B cell (primary cell): ENCODE measurements around the gene WASF2. TPM values are rescaled to one million over a fixed set of nuclear protein-coding genes. Genes with fewer than 3 reads are reported as not detected.

Experiments used
- ATAC-seq: fragments of 200-7000 bp; cut with Tn5 transposase; one replicate; pipeline ENCODE4 v1.10.0; 2021; ENCODE audit warnings: low read depth, mild to moderate bottlenecking, moderate number of reproducible peaks, moderate library complexity
- CTCF ChIA-PET: fragments of 350-600 bp; sonication (Branson Sonifier 250); formaldehyde crosslinking; loops from one replicate; lab custom pipeline; 2021; ENCODE audit warnings: antibody characterized with exemption, inconsistent platforms; lab: Charles Lee
- POLR2A ChIA-PET: fragments of 350-600 bp; sonication (Branson Sonifier 250); formaldehyde crosslinking; loops from one replicate; lab custom pipeline; 2021; ENCODE audit warnings: antibody characterized with exemption; lab: Charles Lee
- DNase-seq: peaks from one replicate; pipeline ENCODE4 v3.0.0; 2013
- H2AFZ ChIP-seq: 2 replicates; pipeline ENCODE4 v1.6.1; 2012; ENCODE audit warnings: mild to moderate bottlenecking, low read depth, low read length; ENCODE audit not compliant: insufficient read depth, poor library complexity, severe bottlenecking
- H3K27ac ChIP-seq, 2 donors: 1 replicate in 1 of 2; 2 replicates in 1 of 2; pipeline ENCODE4 v1.5.1; 2012 to 2013; ENCODE audit warnings: low read length in 2 of 2, mild to moderate bottlenecking in 2 of 2, moderate library complexity in 1 of 2
- H3K27me3 ChIP-seq, 4 experiments: fragments of 200-600 bp in 1 of 4; sonication (generic) in 1 of 4; replicated peaks in 1 of 4; 1 replicate in 2 of 4; 2 replicates in 2 of 4; pipeline versions ENCODE4 v1.6.1 to v1.7.0; 2013 to 2016; ENCODE audit warnings: low read length in 3 of 4, mild to moderate bottlenecking in 2 of 4, mixed read lengths in 1 of 4, moderate library complexity in 1 of 4; ENCODE audit not compliant: insufficient read depth in 4 of 4, control insufficient read depth in 3 of 4; ENCODE audit errors: control extremely low read depth in 1 of 4
- H3K36me3 ChIP-seq, 2 experiments: replicated peaks in 1 of 2; 1 replicate in 1 of 2; 2 replicates in 1 of 2; pipeline versions ENCODE4 v1.6.1 to v1.7.1; 2013; ENCODE audit warnings: low read length in 1 of 2; ENCODE audit not compliant: insufficient read depth in 2 of 2, control insufficient read depth in 1 of 2; ENCODE audit errors: control extremely low read depth in 1 of 2, extremely low read depth in 1 of 2
- H3K4me1 ChIP-seq, 2 donors: fragments of 200-600 bp in 1 of 2; sonication (generic) in 1 of 2; 1 replicate in 1 of 2; 2 replicates in 1 of 2; pipeline versions ENCODE4 v1.5.1 to v1.6.1; 2013 to 2017; ENCODE audit warnings: low read length in 2 of 2; ENCODE audit not compliant: control insufficient read depth in 2 of 2, insufficient read depth in 2 of 2
- H3K4me2 ChIP-seq: replicated peaks from 2 replicates; pipeline ENCODE3; 2012; ENCODE audit warnings: mild to moderate bottlenecking, low read depth, low read length; ENCODE audit not compliant: poor library complexity, severe bottlenecking
- H3K4me3 ChIP-seq, 5 experiments: fragments of 200-600 bp in 1 of 5; sonication (generic) in 1 of 5; 1 replicate in 3 of 5; 2 replicates in 2 of 5; pipeline versions ENCODE4 v1.5.1 to v1.7.0; 2011 to 2016; ENCODE audit warnings: low read length in 4 of 5, mild to moderate bottlenecking in 4 of 5, low read depth in 2 of 5, control low read depth in 1 of 5, moderate library complexity in 1 of 5; ENCODE audit not compliant: insufficient read depth in 1 of 5; ENCODE audit errors: control extremely low read depth in 1 of 5, extremely low read depth in 1 of 5
- H3K79me2 ChIP-seq: fragments of 200-600 bp; sonication (generic); one replicate; pipeline ENCODE4 v1.6.0; 2016; ENCODE audit warnings: low read length; ENCODE audit not compliant: control insufficient read depth, insufficient read depth
- H3K9ac ChIP-seq: fragments of 200-600 bp; sonication (generic); 2 replicates; pipeline ENCODE4 v1.6.1; 2017; ENCODE audit warnings: mild to moderate bottlenecking, low read length, moderate library complexity
- H3K9me3 ChIP-seq, 3 donors: one replicate each; pipeline versions ENCODE4 v1.6.1 to v1.7.1; 2013; ENCODE audit warnings: low read length in 2 of 3; ENCODE audit not compliant: control insufficient read depth in 2 of 3, insufficient read depth in 1 of 3; ENCODE audit errors: control extremely low read depth in 1 of 3
- H4K20me1 ChIP-seq: 2 replicates; pipeline ENCODE4 v1.6.0; 2012; ENCODE audit warnings: mild to moderate bottlenecking, low read length; ENCODE audit not compliant: insufficient read depth, control insufficient read depth, poor library complexity, severe bottlenecking
- H3K27ac Mint-ChIP-seq: one replicate; pipeline ENCODE4 v1.8.0; 2021; ENCODE audit warnings: mixed read lengths
- H3K27me3 Mint-ChIP-seq: one replicate; pipeline ENCODE4 v1.8.0; 2021; ENCODE audit warnings: mixed read lengths
- H3K4me1 Mint-ChIP-seq: one replicate; pipeline ENCODE4 v1.8.0; 2021; ENCODE audit warnings: mixed read lengths
- H3K4me3 Mint-ChIP-seq: one replicate; pipeline ENCODE4 v1.8.0; 2021; ENCODE audit warnings: mixed read lengths
- H3K9me3 Mint-ChIP-seq: one replicate; pipeline ENCODE4 v1.8.0; 2022; ENCODE audit warnings: mixed read lengths; ENCODE audit not compliant: insufficient read depth
- CTCF ChIP-seq: fragments of 200-600 bp; IDR thresholded peaks from one replicate; pipeline ENCODE4 v1.8.0; 2022; ENCODE audit warnings: antibody characterized with exemption, mild to moderate bottlenecking
- EZH2 ChIP-seq: IDR thresholded peaks from 2 replicates; pipeline ENCODE4 v1.6.1; 2012; ENCODE audit warnings: borderline replicate concordance, low read depth, mild to moderate bottlenecking, moderate library complexity, low read length; ENCODE audit not compliant: insufficient read depth, poor library complexity, severe bottlenecking
- WGBS: methylation state at CpG from one replicate; pipeline ENCODE4 v1.1.5; 2013; ENCODE audit warnings: missing lambda C conversion rate; ENCODE audit not compliant: insufficient coverage; 5-methylcytosine and 5-hydroxymethylcytosine counted together
- intact Hi-C: fragments of 100-400 bp; cut with micrococcal nuclease; formaldehyde crosslinking; loops from one replicate; pipeline ENCODE4 v1.10.0; 2022
- polyA plus RNA-seq: library from polyadenylated mRNA; depleted of rRNA; stranded (reverse); fragments of >200 nt; gene quantifications from 2 replicates; pipeline ENCODE4 v1.2.3, GENCODE V29; 2012
- total RNA-seq, 2 donors: library from RNA; stranded (reverse); fragments of 120-200 nt in 1 of 2; gene quantifications; 1 replicate in 1 of 2; 2 replicates in 1 of 2; pipeline versions ENCODE4 v1.2.3 to v1.2.4, GENCODE V29; 2013 to 2022

Gene WASF2
- total and polyA plus RNA-seq, 2 donors (not counting 1 experiment from before 2014, with no cell fraction given), result 67.4 to 169 TPM

GRCh38 chr1:27439150-27439549 is 50.8 kb downstream of the WASF2 start:
- H2AFZ ChIP-seq, result no peak overlapping the region
- no peaks in the 10 kb centered on the region for H3K9me3 Mint-ChIP-seq
- no peaks in the 10 kb centered on the region for H3K27me3 Mint-ChIP-seq
- POLR2A ChIA-PET, result interaction anchor here (0.5 to 1.3 kb wide), 3 partner anchors 49 to 193 kb away, joined by 3 read pairs; no protein-coding TSS in a partner anchor
- peak overlapping the region; percentile 74 for H3K27ac Mint-ChIP-seq
- DNase-seq (no peak), ATAC-seq (no peak)
- H3K36me3 ChIP-seq, result peaks cover 2 to 10% of the 10 kb centered on the region in 2 experiments
- H3K4me1 ChIP-seq, result peaks cover 65 to 72% of the 10 kb centered on the region in 2 donors
- no peaks in the 10 kb centered on the region for H3K27me3 ChIP-seq
- peaks cover 19% of the 10 kb centered on the region for H4K20me1 ChIP-seq
- H3K9ac ChIP-seq, result no peak overlapping the region
- peak overlapping the region; percentile 35 for H3K4me2 ChIP-seq
- H3K27ac ChIP-seq, result peak overlapping the region; percentile 71 to 83
- TF ChIP-seq EZH2 (no peak), CTCF (no peak)
- H3K4me3 ChIP-seq, result peak overlapping the region in 1 of 5 experiments; percentile 8
- peaks cover 88% of the 10 kb centered on the region for H3K79me2 ChIP-seq
- WGBS, result no CpG with 5 or more reads among the region's 2 CpGs
- CTCF ChIA-PET, result interaction anchor here (0.9 to 2.9 kb wide), 9 partner anchors 8 to 118 kb away, joined by 3 to 14 read pairs (median 4); partner anchors contain the start of gene WASF2
- intact Hi-C loops, result loop anchor here (2.0 kb wide), 1 partner anchor 16 kb away; no protein-coding TSS in a partner anchor
- H3K4me3 Mint-ChIP-seq, result no peak overlapping the region
- H3K9me3 ChIP-seq, result no peaks in the 10 kb centered on the region
- H3K4me1 Mint-ChIP-seq, result peaks cover 66% of the 10 kb centered on the region

- POLR2A ChIA-PET, result interaction anchor here (1.1 to 1.3 kb wide), 3 partner anchors 49 to 87 kb away, joined by 3 read pairs; partner anchors contain the start of gene WASF2
- no peak overlapping the region for H2AFZ ChIP-seq
- H3K4me1 Mint-ChIP-seq, result peaks cover 66% of the 10 kb centered on the region
- no peak for TF ChIP-seq CTCF
- no peak for TF ChIP-seq EZH2
- peaks cover 88% of the 10 kb centered on the region for H3K79me2 ChIP-seq
- H3K9ac ChIP-seq, result no peak overlapping the region
- peaks cover 19% of the 10 kb centered on the region for H4K20me1 ChIP-seq
- H3K4me3 ChIP-seq, result peak overlapping the region in 1 of 5 experiments; percentile 8
- H3K27me3 Mint-ChIP-seq, result no peaks in the 10 kb centered on the region
- CTCF ChIA-PET, result interaction anchor here (0.9 to 4.5 kb wide), 8 partner anchors 8 to 118 kb away, joined by 3 to 29 read pairs (median 4); no protein-coding TSS in a partner anchor
- H3K27ac ChIP-seq, result peak overlapping the region; percentile 71 to 83
- no peaks in the 10 kb centered on the region for H3K9me3 ChIP-seq
- peaks cover 70 to 75% of the 10 kb centered on the region in 2 donors for H3K4me1 ChIP-seq
- H3K27ac Mint-ChIP-seq, result peak overlapping the region; percentile 74
- H3K27me3 ChIP-seq, result no peaks in the 10 kb centered on the region
- intact Hi-C loops, result loop anchor here (2.0 kb wide), 1 partner anchor 16 kb away; no protein-coding TSS in a partner anchor
- DNase-seq, result no peak
- H3K9me3 Mint-ChIP-seq, result no peaks in the 10 kb centered on the region
- peak overlapping the region; percentile 35 for H3K4me2 ChIP-seq
- H3K36me3 ChIP-seq, result peaks cover 0 to 10% of the 10 kb centered on the region in 2 experiments
- ATAC-seq, result no peak
- whole genome bisulfite sequencing, result no CpG with 5 or more reads among the region's 1 CpG
- H3K4me3 Mint-ChIP-seq, result peak overlapping the region; percentile 44
These were observed 51.3 kb downstream of the WASF2 start for GRCh38 chr1:27438621-27439061.
